OCI-LY3 (cell line): ENCODE measurements around the gene PREX1.

Experiments
- CTCF ChIP-seq: fragments of 200-600, 300-600 bp; sonication (generic); IDR thresholded peaks from 2 replicates; pipeline ENCODE4 v1.5.1; 2014; ENCODE audit warnings: antibody characterized with exemption, low read length, low read depth
- EZH2phosphoT487 ChIP-seq: fragments of 200-600 bp; shearing (Covaris generic); IDR thresholded peaks from 2 replicates; pipeline ENCODE4 v1.6.1; 2018; ENCODE audit warnings: antibody characterized with exemption, mixed run types, low read depth

GRCh38 chr20:48626938-48627736 is 200.7 kb downstream of the PREX1 start:
- TF ChIP-seq CTCF, result no peak
- TF ChIP-seq EZH2phosphoT487, result no peak
